Gastrocnemius medialis (tissue), 4 donors: ENCODE measurements around the gene RAI1.

ENCODE experiments used
- POLR2A ChIP-seq, 2 donors: fragments of 450-650 bp; IDR thresholded peaks; one replicate each; pipeline ENCODE4 v1.6.1; 2017; ENCODE audit warnings: antibody characterized with exemption in 2 of 2, mild to moderate bottlenecking in 2 of 2, moderate library complexity in 2 of 2
- TF ChIP-seq, protein P1 (sequence below), 5 experiments: fragments of 450-650 bp in 3 of 5; fragments of 200-600 bp in 2 of 5; sonication (generic) in 2 of 5; IDR thresholded peaks in 4 of 5; conservative IDR thresholded peaks in 1 of 5; 1 replicate in 4 of 5; 2 replicates in 1 of 5; pipeline ENCODE4 v1.5.1; 2016 to 2019; ENCODE audit warnings: antibody characterized with exemption in 5 of 5, mild to moderate bottlenecking in 3 of 5, moderate library complexity in 3 of 5

GRCh38 chr17:17808706-17809432 lies 127.6 kb downstream of the RAI1 start:
- TF ChIP-seq POLR2A (IDR thresholded peaks at IDR 0.05), result no peak
- TF ChIP-seq, protein P1, sequence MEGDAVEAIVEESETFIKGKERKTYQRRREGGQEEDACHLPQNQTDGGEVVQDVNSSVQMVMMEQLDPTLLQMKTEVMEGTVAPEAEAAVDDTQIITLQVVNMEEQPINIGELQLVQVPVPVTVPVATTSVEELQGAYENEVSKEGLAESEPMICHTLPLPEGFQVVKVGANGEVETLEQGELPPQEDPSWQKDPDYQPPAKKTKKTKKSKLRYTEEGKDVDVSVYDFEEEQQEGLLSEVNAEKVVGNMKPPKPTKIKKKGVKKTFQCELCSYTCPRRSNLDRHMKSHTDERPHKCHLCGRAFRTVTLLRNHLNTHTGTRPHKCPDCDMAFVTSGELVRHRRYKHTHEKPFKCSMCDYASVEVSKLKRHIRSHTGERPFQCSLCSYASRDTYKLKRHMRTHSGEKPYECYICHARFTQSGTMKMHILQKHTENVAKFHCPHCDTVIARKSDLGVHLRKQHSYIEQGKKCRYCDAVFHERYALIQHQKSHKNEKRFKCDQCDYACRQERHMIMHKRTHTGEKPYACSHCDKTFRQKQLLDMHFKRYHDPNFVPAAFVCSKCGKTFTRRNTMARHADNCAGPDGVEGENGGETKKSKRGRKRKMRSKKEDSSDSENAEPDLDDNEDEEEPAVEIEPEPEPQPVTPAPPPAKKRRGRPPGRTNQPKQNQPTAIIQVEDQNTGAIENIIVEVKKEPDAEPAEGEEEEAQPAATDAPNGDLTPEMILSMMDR (IDR thresholded peaks at IDR 0.05 in 4 of 5, conservative IDR thresholded peaks at IDR 0.05 in 1 of 5), result no peak
